Endothelial cell of umbilical vein (primary cell): ENCODE results near the gene PCDH9. TPM values are rescaled to one million over a fixed set of nuclear protein-coding genes. Genes with fewer than 3 reads are reported as not detected.
A peak's percentile ranks its signal among the peaks of the same experiment; 100 is the strongest.

Experiments used
- BruUV-seq: library from RNA; stranded (reverse); fragments of 400-500 nt; replicated peaks from 2 replicates; lab custom pipeline; 2021; lab: Mats Ljungman, UMichigan
- CTCF ChIA-PET: fragments of 300-600, 350-600 bp; sonication (Branson Sonifier 250); formaldehyde crosslinking; loops from one replicate; lab custom pipeline; 2021; ENCODE audit warnings: antibody characterized with exemption, inconsistent platforms; lab: Charles Lee
- POLR2A ChIA-PET: fragments of 300-600, 350-600 bp; sonication (Branson Sonifier 250); formaldehyde crosslinking; loops from one replicate; lab custom pipeline; 2021; ENCODE audit warnings: antibody characterized with exemption, inconsistent platforms; lab: Charles Lee
- DNase-seq: peaks from one replicate; pipeline ENCODE4 v3.0.0-alpha.2; 2011; ENCODE audit warnings: low read depth, low spot score
- FAIRE-seq: peaks from 2 replicates; lab custom pipeline; 2011; peaks lifted over from hg19 to GRCh38; lab: Jason Lieb, UNC
- H2AFZ ChIP-seq: 2 replicates; pipeline ENCODE4 v1.6.0; 2012; ENCODE audit warnings: low read depth, low read length, control low read depth, inconsistent platforms
- H3K27ac ChIP-seq: 2 replicates; pipeline ENCODE4 v1.5.1; 2011; ENCODE audit warnings: low read depth, mild to moderate bottlenecking, control low read depth, low read length, moderate library complexity; ENCODE audit not compliant: insufficient read depth
- H3K27me3 ChIP-seq, 2 experiments: 2 replicates each; pipeline versions ENCODE4 v1.6.0 to v1.6.1; 2011; ENCODE audit warnings: low read length in 2 of 2, mixed read lengths in 1 of 2; ENCODE audit not compliant: control insufficient read depth in 2 of 2, insufficient read depth in 2 of 2
- H3K36me3 ChIP-seq, 2 experiments: 2 replicates in 1 of 2; 3 replicates in 1 of 2; pipeline ENCODE4 v1.5.1; 2011; ENCODE audit warnings: low read length in 2 of 2, mild to moderate bottlenecking in 1 of 2, moderate library complexity in 1 of 2; ENCODE audit not compliant: control insufficient read depth in 2 of 2, insufficient read depth in 2 of 2; ENCODE audit errors: extremely low read depth in 1 of 2
- H3K4me1 ChIP-seq: 3 replicates; pipeline ENCODE4 v1.5.1; 2011; ENCODE audit warnings: mild to moderate bottlenecking, low read length; ENCODE audit not compliant: control insufficient read depth, insufficient read depth; ENCODE audit errors: extremely low read depth
- H3K4me2 ChIP-seq: 2 replicates; pipeline ENCODE4 v1.6.1; 2011; ENCODE audit warnings: low read length, control low read depth, mixed read lengths; ENCODE audit not compliant: insufficient read depth
- H3K4me3 ChIP-seq, 3 experiments: fragments of 200-600 bp in 1 of 3; sonication (generic), shearing (Covaris generic) in 1 of 3; replicated peaks in 1 of 3; 2 replicates each; pipeline ENCODE4 v1.5.1; 2011 to 2016; ENCODE audit warnings: control low read depth in 3 of 3, low read length in 3 of 3, mild to moderate bottlenecking in 2 of 3, inconsistent platforms in 1 of 3, low read depth in 1 of 3, moderate library complexity in 1 of 3; ENCODE audit not compliant: insufficient read depth in 1 of 3
- H3K79me2 ChIP-seq: 2 replicates; pipeline ENCODE4 v1.6.0; 2012; ENCODE audit warnings: low read length, inconsistent platforms; ENCODE audit not compliant: control insufficient read depth, insufficient read depth
- H3K9ac ChIP-seq: replicated peaks from 2 replicates; pipeline ENCODE3; 2011; ENCODE audit warnings: low read length, control low read depth; ENCODE audit not compliant: insufficient read depth; ENCODE audit errors: extremely low read depth
- H3K9me1 ChIP-seq: replicated peaks from 3 replicates; pipeline ENCODE4 v1.6.0; 2011; ENCODE audit warnings: mild to moderate bottlenecking, low read length; ENCODE audit not compliant: control insufficient read depth, insufficient read depth; ENCODE audit errors: extremely low read depth
- H3K9me3 ChIP-seq: replicated peaks from 2 replicates; pipeline ENCODE4 v1.5.1; 2012; ENCODE audit warnings: low read length, inconsistent platforms; ENCODE audit not compliant: control insufficient read depth, insufficient read depth
- H4K20me1 ChIP-seq: replicated peaks from 2 replicates; pipeline ENCODE3; 2011; ENCODE audit warnings: mild to moderate bottlenecking, low read length; ENCODE audit not compliant: control insufficient read depth, insufficient read depth; ENCODE audit errors: extremely low read depth
- EZH2 ChIP-seq: IDR thresholded peaks from 2 replicates; pipeline ENCODE4 v1.6.1; 2012; ENCODE audit warnings: borderline replicate concordance, low read depth, mild to moderate bottlenecking, moderate library complexity, low read length, inconsistent platforms; ENCODE audit not compliant: severe bottlenecking
- FOS ChIP-seq: IDR thresholded peaks from 2 replicates; pipeline ENCODE4 v1.6.1; 2011; ENCODE audit warnings: mild to moderate bottlenecking, low read length, moderate library complexity, borderline replicate concordance; ENCODE audit not compliant: insufficient read depth
- GATA2 ChIP-seq: IDR thresholded peaks from 2 replicates; pipeline ENCODE4 v1.7.0; 2011; ENCODE audit warnings: low read depth, mild to moderate bottlenecking, moderate library complexity, mixed read lengths, low read length; ENCODE audit not compliant: insufficient read length, insufficient read depth
- JUN ChIP-seq: IDR thresholded peaks from 2 replicates; pipeline ENCODE4 v1.6.1; 2011; ENCODE audit warnings: borderline replicate concordance, low read depth; ENCODE audit not compliant: insufficient read length, insufficient read depth
- MYC ChIP-seq: IDR thresholded peaks from one replicate; pipeline ENCODE4 v1.6.1; 2011; ENCODE audit warnings: mild to moderate bottlenecking, low read depth, low read length
- POLR2A ChIP-seq: IDR thresholded peaks from 2 replicates; pipeline ENCODE4 v1.6.1; 2012; ENCODE audit warnings: low read depth, mild to moderate bottlenecking, control low read depth, low read length
- POLR2AphosphoS5 ChIP-seq: IDR thresholded peaks from 2 replicates; pipeline ENCODE4 v1.6.1; 2012; ENCODE audit warnings: low read depth, mild to moderate bottlenecking, control low read depth, low read length, moderate library complexity; ENCODE audit not compliant: insufficient read depth
- dilution Hi-C: fragments of 300-500 bp; cut with MboI; formaldehyde crosslinking; loops from one replicate; pipeline ENCODE4 v1.15.0; 2019; ENCODE audit warnings: low sequenced_read_pairs; ENCODE audit not compliant: extremely low pct_ligation_motif_present
- intact Hi-C: fragments of 100-400 bp; cut with micrococcal nuclease; formaldehyde crosslinking; loops from one replicate; pipeline ENCODE4 v1.10.0; 2022
- polyA plus RNA-seq, 4 experiments: library from polyadenylated mRNA; depleted of rRNA in 3 of 4; stranded (reverse) in 3 of 4; unstranded in 1 of 4; fragments of >200 nt; gene quantifications; 2 replicates each; pipeline versions ENCODE4 v1.2.1 to v1.2.3, GENCODE V29; 2011 to 2012; ENCODE audit warnings: missing spikeins in 1 of 4
- total RNA-seq: library from RNA; stranded (reverse); gene quantifications from 2 replicates; pipeline ENCODE4 v1.2.3, GENCODE V29; 2021
- TF ChIP-seq, protein P1 (sequence below): IDR thresholded peaks from 2 replicates; pipeline ENCODE4 v1.6.1; 2011; ENCODE audit not compliant: insufficient read depth, insufficient read length
- TF ChIP-seq, protein P2 (sequence below), 2 donors: IDR thresholded peaks; 1 replicate in 1 of 2; 2 replicates in 1 of 2; pipeline ENCODE4 v1.5.1; 2011; ENCODE audit warnings: low read length in 2 of 2, mild to moderate bottlenecking in 2 of 2, moderate library complexity in 2 of 2, control low read depth in 1 of 2, inconsistent platforms in 1 of 2, low read depth in 1 of 2; ENCODE audit not compliant: insufficient read depth in 1 of 2; ENCODE audit errors: extremely low read depth in 1 of 2

The PCDH9 gene
- total and polyA plus RNA-seq, 2 donors (not counting 3 experiments of a cell fraction or from before 2014, with no cell fraction given): 1.1 to 5.2 TPM

DNA sequence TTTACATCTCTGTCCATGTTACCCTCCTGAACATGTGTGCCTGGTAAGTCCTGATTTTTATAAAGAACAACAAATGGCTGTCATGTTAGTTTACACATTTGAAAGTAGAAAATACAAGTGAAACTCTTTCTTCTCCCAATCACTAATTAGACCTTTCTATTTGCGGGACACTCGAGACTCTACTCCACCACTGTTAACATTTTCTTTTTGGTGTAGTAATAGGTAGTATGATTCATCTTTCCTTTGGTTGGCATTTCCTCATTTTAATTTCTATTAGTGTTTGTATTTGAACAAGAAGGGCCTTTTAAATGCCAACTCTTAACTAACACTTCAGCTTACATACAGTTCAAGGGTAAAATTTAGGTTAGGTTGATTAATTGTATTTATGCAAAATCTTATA, 371.1 kb downstream of the PCDH9 start:
- Histone ChIP-seq H3K9me3 (no peaks in the 10 kb centered on the region), H3K4me1 (peaks cover 13% of the 10 kb centered on the region), H3K4me3 (no peak overlapping the region), H3K4me2 (no peak overlapping the region), H3K27ac (no peak overlapping the region), H3K36me3 (no peaks in the 10 kb centered on the region), H3K27me3 (no peaks in the 10 kb centered on the region), H2AFZ (no peak overlapping the region), H3K9ac (no peak overlapping the region), H3K9me1 (no peaks in the 10 kb centered on the region), H4K20me1 (no peaks in the 10 kb centered on the region), H3K79me2 (no peaks in the 10 kb centered on the region)
- TF ChIP-seq, protein P1, sequence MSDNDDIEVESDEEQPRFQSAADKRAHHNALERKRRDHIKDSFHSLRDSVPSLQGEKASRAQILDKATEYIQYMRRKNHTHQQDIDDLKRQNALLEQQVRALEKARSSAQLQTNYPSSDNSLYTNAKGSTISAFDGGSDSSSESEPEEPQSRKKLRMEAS: no peak
- TF ChIP-seq, protein P2, sequence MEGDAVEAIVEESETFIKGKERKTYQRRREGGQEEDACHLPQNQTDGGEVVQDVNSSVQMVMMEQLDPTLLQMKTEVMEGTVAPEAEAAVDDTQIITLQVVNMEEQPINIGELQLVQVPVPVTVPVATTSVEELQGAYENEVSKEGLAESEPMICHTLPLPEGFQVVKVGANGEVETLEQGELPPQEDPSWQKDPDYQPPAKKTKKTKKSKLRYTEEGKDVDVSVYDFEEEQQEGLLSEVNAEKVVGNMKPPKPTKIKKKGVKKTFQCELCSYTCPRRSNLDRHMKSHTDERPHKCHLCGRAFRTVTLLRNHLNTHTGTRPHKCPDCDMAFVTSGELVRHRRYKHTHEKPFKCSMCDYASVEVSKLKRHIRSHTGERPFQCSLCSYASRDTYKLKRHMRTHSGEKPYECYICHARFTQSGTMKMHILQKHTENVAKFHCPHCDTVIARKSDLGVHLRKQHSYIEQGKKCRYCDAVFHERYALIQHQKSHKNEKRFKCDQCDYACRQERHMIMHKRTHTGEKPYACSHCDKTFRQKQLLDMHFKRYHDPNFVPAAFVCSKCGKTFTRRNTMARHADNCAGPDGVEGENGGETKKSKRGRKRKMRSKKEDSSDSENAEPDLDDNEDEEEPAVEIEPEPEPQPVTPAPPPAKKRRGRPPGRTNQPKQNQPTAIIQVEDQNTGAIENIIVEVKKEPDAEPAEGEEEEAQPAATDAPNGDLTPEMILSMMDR (IDR thresholded peaks at IDR 0.05; ENCODE audit: extremely low read depth in 1 of 2, insufficient read depth in 1 of 2, low read depth in 1 of 2, low read length in 2 of 2): no peak
- peak; percentile 22 for TF ChIP-seq FOS
- no peak for FAIRE-seq
- ChIA-PET POLR2A (no interaction called here), CTCF (interaction anchor here (1.4 kb wide), 1 partner anchor 13 kb away, joined by 3 read pairs; no protein-coding TSS in a partner anchor)
- DNase-seq: peak; percentile 26
- dilution Hi-C loops: no loop called here
- BruUV-seq: no TSS peak
- intact Hi-C loops: loop anchor here (5.0 to 10.0 kb wide), 2 partner anchors 133 to 366 kb away; no protein-coding TSS in a partner anchor

DNA sequence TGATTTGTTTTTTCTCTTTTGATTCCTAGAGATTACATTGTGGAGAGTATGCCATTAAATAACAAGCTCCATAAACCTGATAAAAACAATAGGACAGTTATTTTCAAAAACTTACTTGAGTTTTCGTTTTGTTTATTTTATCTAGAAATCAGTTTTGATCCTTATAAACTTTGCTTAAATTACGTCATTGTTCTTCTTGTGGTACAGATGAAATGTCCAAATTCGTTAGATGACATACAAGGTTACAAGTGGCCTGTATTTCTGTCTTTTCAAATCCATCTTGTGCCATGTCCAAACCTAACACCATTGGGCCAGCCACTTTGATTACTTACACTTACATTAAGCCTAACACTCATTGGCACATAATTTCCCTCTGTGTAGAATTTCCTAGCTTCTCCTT, 372.0 kb downstream of the PCDH9 start:
- H2AFZ ChIP-seq: no peak overlapping the region
- peaks cover 13% of the 10 kb centered on the region for H3K4me1 ChIP-seq
- H3K9me1 ChIP-seq: no peaks in the 10 kb centered on the region
- DNase-seq (no peak), FAIRE-seq (no peak)
- no peaks in the 10 kb centered on the region for H3K9me3 ChIP-seq
- ChIA-PET CTCF (interaction anchor here (1.0 to 1.4 kb wide), 2 partner anchors 14 to 136 kb away, joined by 3 read pairs; no protein-coding TSS in a partner anchor), POLR2A (no interaction called here)
- H3K27me3 ChIP-seq: no peaks in the 10 kb centered on the region
- intact Hi-C loops (loop anchor here (5.0 to 10.0 kb wide), 2 partner anchors 134 to 367 kb away; no protein-coding TSS in a partner anchor), dilution Hi-C loops (no loop called here)
- no peaks in the 10 kb centered on the region for H3K79me2 ChIP-seq
- no peaks in the 10 kb centered on the region for H3K36me3 ChIP-seq
- TF ChIP-seq EZH2 (no peak), GATA2 (no peak), FOS (no peak), JUN (no peak), POLR2A (no peak), MYC (no peak), POLR2AphosphoS5 (no peak)
- TF ChIP-seq, protein P2 (IDR thresholded peaks at IDR 0.05; ENCODE audit: extremely low read depth in 1 of 2, insufficient read depth in 1 of 2, low read depth in 1 of 2, low read length in 2 of 2): no peak
- TF ChIP-seq, protein P1: no peak
- H3K27ac ChIP-seq: no peak overlapping the region
- no peak overlapping the region for H3K9ac ChIP-seq
- no peaks in the 10 kb centered on the region for H4K20me1 ChIP-seq
- no peak overlapping the region for H3K4me3 ChIP-seq
- H3K4me2 ChIP-seq: no peak overlapping the region
- no TSS peak for BruUV-seq
